Glomerular visceral epithelial cell (primary cell): ENCODE data around the gene RAB31.
"Not testable (repeated sequence)": the region's sequence is repeated elsewhere in the genome, so short reads cannot be mapped to it uniquely, and the experiment has no call there.

Experiments used
- DNase-seq: peaks from one replicate; pipeline ENCODE4 v3.0.0-alpha.2; 2016; ENCODE audit errors: extremely low spot score

Gene RAB31

DNA sequence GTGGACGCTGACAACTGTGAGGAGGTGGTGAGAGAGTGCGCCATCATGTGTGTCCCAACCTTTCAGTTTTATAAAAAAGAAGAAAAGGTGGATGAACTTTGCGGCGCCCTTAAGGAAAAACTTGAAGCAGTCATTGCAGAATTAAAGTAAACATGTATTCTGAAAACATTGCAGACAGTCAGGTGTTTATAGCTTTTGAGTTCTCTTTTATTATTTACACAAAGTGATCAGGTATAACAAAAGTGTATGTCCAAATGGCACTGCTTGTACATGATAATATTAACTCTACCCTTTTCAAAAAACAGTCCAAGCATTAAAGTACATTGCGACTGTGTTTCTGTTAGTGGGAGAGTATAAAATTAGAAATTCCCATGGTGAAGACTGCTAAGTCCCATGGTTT lies 179.9 kb downstream of the RAB31 start:
- no peak for DNase-seq

DNA sequence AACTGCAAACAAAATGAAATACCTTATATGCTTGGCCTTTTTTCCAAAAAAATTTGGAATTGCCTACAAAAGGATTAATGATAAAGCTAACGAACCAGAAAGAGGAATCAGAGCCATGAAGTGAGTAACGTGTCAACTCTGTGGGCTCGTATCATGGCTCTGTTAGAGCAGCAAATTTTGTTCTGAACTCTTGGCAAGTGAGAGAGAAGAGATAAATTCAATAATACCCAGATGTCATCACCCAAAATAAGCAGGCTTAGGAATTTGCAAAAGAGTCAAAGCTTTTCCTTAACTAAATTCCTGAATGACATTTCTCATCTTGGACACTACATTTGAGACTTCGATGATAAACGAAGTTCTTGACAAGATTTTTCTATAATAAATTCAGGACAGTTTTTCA lies 182.1 kb downstream of the RAB31 start:
- DNase-seq: no peak

DNA sequence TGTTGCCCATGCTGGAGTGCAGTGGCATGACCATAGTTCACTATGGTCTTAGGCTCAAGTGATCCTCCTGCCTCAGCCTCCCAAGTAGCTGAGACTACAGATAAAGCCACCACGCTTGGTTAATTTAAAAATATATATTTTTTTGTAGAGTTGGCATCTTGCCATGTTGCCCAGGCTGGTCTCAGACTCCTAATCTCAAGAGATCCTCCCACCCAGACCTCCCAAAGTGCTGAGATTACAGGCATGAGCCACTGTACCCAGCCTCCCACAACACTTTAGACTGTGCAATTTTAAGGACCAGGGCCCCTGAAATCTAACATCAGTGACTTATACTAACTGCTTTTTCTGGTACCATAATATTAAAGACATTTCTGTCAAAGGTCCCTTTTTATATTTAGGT lies 182.9 kb downstream of the RAB31 start:
- no peak for DNase-seq

DNA sequence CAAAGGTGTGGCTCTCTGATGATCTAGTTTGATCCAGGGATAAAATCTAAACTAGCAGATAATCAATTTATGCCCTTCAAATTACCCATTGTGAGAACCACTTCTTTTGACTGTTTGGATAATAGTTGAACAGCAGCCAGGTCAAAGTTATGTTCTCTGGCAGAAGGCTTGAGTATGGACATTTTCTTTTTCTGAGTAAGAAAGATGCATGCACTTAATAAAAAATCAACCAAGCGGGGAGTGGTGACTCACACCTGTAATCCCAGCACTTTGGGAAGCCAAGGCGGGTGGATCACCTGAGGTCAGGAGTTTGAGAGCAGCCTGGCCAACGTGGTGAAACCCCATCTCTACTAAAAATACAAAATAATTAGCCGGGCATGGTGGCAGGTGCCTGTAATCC lies 183.4 kb downstream of the RAB31 start:
- DNase-seq: peak; percentile 45

DNA sequence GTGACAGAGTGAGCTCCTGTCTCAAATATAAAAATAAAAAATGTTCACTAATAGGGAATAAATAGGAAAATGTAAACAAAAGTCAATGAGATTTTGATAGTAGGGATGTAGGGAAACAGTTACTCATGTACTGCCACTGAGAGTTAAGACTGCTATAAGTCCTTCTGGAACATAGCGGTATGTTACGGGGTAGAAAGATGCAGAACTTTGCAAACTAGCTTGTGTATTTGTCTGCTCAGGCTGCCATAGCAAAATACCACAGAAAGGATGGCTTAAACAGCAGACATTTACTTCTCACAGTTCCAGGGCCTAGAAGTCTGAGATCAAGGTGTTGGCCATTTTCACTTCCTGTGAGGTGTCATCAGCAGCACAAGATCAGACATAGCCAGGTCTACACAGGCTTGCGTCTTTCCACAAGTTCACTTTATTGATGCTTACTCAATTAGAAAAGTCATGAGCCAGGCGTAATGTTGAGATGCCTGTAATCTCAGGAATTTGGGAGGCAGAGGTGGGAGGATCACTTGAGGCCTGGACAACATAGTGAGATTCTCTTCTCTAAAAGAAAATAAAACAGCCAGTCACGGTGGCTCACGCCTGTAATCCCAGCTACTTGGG lies 186.5 kb downstream of the RAB31 start:
- no peak for DNase-seq

DNA sequence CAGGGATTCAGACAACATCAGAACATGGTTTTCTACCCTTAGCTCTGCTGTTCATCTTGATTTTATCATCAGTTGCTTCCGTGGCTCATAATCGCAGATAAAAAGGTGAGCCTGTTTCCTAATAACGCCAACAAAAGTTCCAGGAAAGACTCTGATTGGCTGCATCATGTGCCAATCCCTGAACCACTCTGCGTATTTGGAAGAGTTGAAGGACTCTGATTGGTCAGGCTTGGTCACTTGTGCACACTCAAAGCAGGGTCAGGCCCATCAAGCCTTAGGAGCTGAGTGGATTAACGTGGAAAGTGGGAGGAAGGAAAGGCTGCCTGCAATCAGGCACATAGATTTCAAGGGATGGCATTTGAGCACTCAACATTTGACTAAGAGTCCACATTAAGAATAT lies 189.0 kb downstream of the RAB31 start:
- no peak for DNase-seq

DNA sequence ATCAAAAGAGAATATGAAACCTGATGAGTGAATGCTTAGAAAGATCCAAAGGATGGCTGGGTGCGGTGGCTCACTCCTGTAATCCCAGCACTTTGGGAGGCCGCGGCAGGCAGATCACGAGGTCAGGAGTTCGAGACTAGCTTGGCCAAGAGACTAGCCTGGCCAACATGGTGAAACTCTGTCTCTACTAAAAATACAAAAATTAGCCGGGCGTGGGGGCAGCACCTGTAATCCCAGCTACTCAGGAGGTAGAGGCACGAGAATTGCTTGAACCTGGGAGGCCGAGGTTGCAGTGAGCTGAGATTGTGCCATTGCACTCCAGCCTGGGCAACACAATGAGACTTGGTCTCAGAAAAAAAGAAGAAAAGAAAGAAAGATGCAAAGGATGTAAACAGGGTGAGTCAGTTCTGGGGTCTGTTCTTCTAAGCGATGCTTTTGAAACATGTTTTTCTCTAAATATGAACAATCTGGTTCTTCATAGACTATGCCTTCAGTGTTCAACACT lies 189.7 kb downstream of the RAB31 start:
- DNase-seq: not testable (repeated sequence)

GRCh38 chr18:9898792-9899549 lies 190.9 kb downstream of the RAB31 start:
- DNase-seq: peak; percentile 67

DNA sequence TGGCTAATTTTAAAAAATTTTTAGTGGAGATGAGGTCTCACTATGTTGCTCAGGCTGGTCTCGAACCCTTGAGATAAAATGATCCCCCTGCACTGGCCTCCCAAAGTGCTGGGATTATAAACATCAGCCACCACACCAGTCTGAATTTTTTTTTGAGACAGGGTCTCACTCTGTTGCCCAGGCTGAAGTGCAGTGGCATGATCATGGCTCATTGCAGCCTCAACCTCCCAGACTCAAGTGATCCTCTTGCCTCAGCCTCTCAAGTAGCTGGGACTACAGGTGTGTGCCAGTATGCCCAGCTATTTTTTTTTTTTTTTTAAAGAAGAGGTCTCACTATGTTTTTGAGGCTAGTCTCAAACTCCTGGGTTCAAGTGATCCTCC lies 191.4 kb downstream of the RAB31 start:
- not testable (repeated sequence) for DNase-seq

- DNase-seq: no peak
These were observed 192.6 kb downstream of the RAB31 start for GRCh38 chr18:9900699-9901098.

DNA sequence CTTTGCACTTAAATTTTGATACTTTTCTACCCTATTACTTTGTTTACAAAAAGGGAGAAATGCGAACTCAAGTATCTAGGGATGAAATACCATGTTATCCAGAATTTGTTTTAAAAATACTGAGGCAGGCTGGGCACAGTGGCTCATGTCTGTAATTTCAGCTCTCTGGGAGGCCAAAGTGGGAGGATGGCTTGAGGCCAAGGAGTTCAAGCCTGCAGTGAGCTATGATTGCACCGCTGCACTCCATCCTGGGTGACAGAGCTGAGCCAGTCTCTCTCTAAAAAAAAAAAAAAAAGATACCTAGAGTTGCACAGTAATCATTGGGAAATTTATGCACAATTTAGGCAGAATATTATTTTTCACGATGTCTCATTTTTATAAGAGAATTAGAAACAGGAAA lies 193.3 kb downstream of the RAB31 start:
- DNase-seq: peak; percentile 49

GRCh38 chr18:9902264-9902663 lies 194.2 kb downstream of the RAB31 start:
- DNase-seq: not testable (repeated sequence)

DNA sequence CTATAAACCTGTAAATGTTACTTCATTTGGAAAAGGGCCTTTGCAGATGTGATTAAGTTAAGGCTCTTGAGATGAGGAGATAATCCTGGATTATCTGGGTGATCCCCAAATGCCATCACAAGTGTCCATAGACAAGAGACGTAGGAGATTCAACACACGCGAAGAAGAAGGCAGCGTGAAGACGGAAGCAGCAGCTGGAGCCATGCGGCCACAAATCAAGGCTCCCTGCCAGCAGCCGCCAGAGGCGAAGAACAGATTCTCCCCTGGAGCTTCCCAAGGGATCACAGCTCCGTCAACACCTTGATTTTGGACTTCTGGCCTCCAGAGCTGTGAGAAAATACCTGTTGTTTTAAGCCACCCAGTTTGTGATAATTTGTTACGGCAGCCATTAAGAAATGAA lies 194.7 kb downstream of the RAB31 start:
- DNase-seq: no peak

DNA sequence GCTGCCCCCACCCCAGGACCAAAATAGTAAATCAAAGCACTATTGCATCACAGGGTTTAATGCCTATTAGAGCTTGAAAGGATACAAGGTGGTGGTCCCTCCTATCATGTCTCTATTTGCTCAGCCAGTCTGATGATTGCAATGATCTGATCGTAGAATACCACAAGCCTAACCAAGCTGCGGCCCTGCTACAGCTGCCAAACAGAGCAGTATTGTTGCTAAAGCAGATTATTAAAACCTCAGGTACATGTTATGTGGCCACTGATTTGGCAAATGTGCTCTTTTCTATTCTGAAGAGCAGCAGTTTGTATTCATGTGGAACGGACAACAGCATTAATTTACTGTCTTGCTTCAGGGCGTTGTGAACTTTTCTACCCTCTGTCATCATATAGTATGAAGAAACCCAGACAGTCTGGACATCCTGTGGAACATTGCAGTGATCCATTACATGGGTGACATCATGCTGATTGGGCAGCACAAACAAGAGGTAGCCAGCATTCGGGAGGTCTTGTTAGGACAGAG lies 197.4 kb downstream of the RAB31 start:
- DNase-seq: peak; percentile 68

GRCh38 chr18:9906481-9906880 lies 198.4 kb downstream of the RAB31 start:
- DNase-seq: no peak

GRCh38 chr18:9907867-9908266 lies 199.8 kb downstream of the RAB31 start:
- no peak for DNase-seq

DNA sequence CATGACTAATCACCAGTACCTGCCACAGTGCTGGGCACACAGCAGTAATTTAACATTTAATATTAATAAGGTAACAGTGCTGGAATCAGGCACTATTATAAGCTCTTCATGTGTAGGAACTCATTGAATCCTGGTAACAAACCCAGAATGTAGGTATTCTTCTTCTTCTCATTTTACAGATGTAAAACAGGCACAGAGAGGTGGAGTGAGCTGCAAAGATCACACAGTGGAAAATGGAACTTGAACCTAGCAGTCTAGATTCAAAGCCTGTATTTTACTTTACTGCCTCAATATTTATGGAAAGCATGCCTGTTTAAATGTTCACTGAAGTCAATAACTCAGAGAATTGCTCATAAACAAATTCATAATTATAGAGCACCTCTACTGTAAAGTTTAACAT lies 202.0 kb downstream of the RAB31 start:
- DNase-seq: no peak

DNA sequence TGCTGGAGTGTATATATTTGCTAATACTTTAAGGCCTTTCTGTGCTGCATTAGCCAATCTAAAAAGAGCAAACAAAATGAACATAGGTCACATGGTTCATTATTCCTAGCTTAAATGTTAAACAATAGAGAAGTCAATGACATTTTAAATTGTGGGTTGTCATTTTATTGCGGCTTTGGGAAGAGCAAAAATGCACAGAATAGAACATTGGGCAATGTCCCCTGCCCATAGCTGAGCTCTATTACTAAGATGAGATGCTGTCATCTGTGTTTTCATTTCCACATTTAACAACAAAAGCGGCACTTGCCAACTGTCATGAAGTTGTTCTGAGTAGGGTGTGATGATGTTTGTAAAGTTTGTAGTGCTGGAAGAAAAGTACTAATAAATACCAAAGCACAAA lies 202.6 kb downstream of the RAB31 start:
- no peak for DNase-seq

DNA sequence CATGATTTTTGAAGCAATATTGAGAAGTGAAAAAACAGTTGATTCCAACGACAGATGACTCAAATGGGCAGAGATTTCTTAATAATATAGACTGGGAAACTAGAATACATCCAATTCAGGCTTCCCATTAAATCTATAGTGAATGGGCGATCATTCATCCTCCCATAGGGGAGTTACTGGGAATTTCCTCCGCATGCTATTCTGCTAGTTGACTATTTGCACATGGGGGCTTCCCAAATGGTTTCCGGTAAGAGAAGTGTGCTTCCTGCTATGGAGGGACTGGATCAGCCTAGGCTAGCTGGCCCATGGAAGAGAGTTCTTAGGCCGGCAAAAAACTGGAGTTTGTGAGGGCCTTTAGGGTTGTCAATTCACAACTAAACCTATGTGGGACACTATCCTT lies 203.1 kb downstream of the RAB31 start:
- DNase-seq: no peak
